Measurements from ENCODE around the gene FLAD1.

The FLAD1 gene

GRCh38 chr1:154959426-154959780 lies 23.7 kb upstream of the FLAD1 start:
- peaks cover 21% of the 10 kb centered on the region for H3K36me3 ChIP-seq (ENCODE audit: control insufficient read depth, insufficient read depth, low read length)
- no peak overlapping the region for H3K27ac ChIP-seq (ENCODE audit: insufficient read depth, low read depth, low read length, poor library complexity, severe bottlenecking)
- peaks cover 41% of the 10 kb centered on the region for H3K4me1 ChIP-seq (ENCODE audit: control insufficient read depth, insufficient read depth, low read length)
- H3K27me3 ChIP-seq (ENCODE audit: control insufficient read depth, insufficient read depth, low read length, poor library complexity, severe bottlenecking), result no peaks in the 10 kb centered on the region
- WGBS, 2 experiments, result 96 to 97% methylated on average over 7 of the region's 7 CpGs
- H3K9me3 ChIP-seq (ENCODE audit: control insufficient read depth, low read length), result no peaks in the 10 kb centered on the region
- H3K4me3 ChIP-seq (ENCODE audit: insufficient read depth, low read depth, low read length), result no peak overlapping the region

- 73 to 85% methylated on average over 9 to 10 of the region's 10 CpGs for WGBS, 2 experiments
- no peaks in the 10 kb centered on the region for H3K27me3 ChIP-seq (ENCODE audit: control insufficient read depth, insufficient read depth, low read length, poor library complexity, severe bottlenecking)
- no peaks in the 10 kb centered on the region for H3K9me3 ChIP-seq (ENCODE audit: control insufficient read depth, low read length)
- peaks cover 21% of the 10 kb centered on the region for H3K36me3 ChIP-seq (ENCODE audit: control insufficient read depth, insufficient read depth, low read length)
- no peak overlapping the region for H3K27ac ChIP-seq (ENCODE audit: insufficient read depth, low read depth, low read length, poor library complexity, severe bottlenecking)
- peak overlapping the region; percentile 86 for H3K4me3 ChIP-seq (ENCODE audit: insufficient read depth, low read depth, low read length)
- peaks cover 33% of the 10 kb centered on the region for H3K4me1 ChIP-seq (ENCODE audit: control insufficient read depth, insufficient read depth, low read length)
These were observed 22.6 kb upstream of the FLAD1 start for GRCh38 chr1:154960446-154961136.

DNA sequence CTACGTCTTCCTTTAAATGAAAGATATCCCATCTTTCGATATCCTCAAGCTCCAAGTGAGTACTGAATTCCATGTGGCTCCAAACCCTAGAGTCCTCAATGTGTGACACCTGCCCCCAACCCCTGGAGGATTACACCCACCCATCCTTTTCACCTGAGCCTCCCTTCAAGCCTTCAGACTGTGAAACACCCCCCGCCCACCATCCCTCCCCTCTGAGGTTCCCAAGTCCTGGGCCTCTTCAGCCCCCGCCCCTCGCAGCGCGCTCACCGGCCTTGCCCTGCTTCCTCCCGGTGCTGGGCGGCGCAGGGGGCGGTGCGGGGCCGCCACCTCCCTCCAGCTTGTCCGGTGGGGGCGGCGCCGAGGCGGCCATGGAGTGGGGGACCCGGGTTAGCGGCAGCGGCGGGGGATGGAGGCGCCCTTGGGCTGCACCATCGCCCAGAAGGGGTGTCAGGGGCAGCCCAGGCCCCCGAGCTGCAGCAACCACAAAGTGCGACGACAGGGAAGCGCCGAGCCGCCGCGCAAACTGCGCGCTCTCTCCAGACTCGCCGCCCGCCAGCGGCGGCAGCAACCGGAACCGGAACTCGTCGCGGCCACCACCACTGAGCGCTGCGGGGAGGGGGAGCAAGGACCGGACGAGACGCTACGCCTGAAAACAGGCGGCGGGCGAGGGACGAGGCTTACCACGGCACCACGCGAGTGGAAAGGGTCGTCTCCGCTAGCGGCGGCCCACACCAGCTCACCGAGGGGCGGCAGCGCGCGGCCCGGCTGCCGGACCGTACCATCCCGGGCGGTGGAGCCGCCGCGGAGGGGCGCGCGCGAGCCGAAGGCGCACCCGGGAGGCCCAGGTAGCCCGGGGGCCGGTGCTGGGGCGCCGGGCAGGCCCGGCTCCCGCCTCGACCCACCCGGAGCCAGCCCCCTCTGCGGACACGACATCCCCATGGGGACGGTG lies 21.7 kb upstream of the FLAD1 start, which contains the start of gene PYGO2:
Gene PYGO2 (minus strand): TSS at position 576 of the 949 bp plus-strand sequence. CDS start 206 bp downstream, at position 370.
- peaks cover 29% of the 10 kb centered on the region for H3K36me3 ChIP-seq (ENCODE audit: control insufficient read depth, insufficient read depth, low read length)

GRCh38 chr1:154962156-154962749 lies 20.9 kb upstream of the FLAD1 start:
- Histone ChIP-seq H3K36me3 (ENCODE audit: control insufficient read depth, insufficient read depth, low read length) (peaks cover 35% of the 10 kb centered on the region), H3K27ac (ENCODE audit: insufficient read depth, low read depth, low read length, poor library complexity, severe bottlenecking) (peak overlapping the region; percentile 89), H3K4me3 (ENCODE audit: insufficient read depth, low read depth, low read length) (peak overlapping the region; percentile 86), H3K9me3 (ENCODE audit: control insufficient read depth, low read length) (no peaks in the 10 kb centered on the region), H3K4me1 (ENCODE audit: control insufficient read depth, insufficient read depth, low read length) (peaks cover 24% of the 10 kb centered on the region), H3K27me3 (ENCODE audit: control insufficient read depth, insufficient read depth, low read length, poor library complexity, severe bottlenecking) (no peaks in the 10 kb centered on the region)
- 14 to 15% methylated on average over 25 of the region's 25 CpGs for WGBS, 2 experiments

More for the DNA sequence above, 21.7 kb upstream of the FLAD1 start, which contains the start of gene PYGO2:
- Histone ChIP-seq H3K9me3 (ENCODE audit: control insufficient read depth, low read length) (no peaks in the 10 kb centered on the region), H3K4me1 (ENCODE audit: control insufficient read depth, insufficient read depth, low read length) (peaks cover 32% of the 10 kb centered on the region), H3K27ac (ENCODE audit: insufficient read depth, low read depth, low read length, poor library complexity, severe bottlenecking) (peak within 1 kb of the TSS; percentile 89), H3K4me3 (ENCODE audit: insufficient read depth, low read depth, low read length) (peak within 1 kb of the TSS; percentile 86), H3K27me3 (ENCODE audit: control insufficient read depth, insufficient read depth, low read length, poor library complexity, severe bottlenecking) (no peaks in the 10 kb centered on the region)
- WGBS, 2 experiments, result 1% methylated on average over 93 of the region's 93 CpGs

GRCh38 chr1:154962795-154963330 lies 20.3 kb upstream of the FLAD1 start:
- H3K27ac ChIP-seq (ENCODE audit: insufficient read depth, low read depth, low read length, poor library complexity, severe bottlenecking), result no peak overlapping the region
- H3K36me3 ChIP-seq (ENCODE audit: control insufficient read depth, insufficient read depth, low read length), result peaks cover 36% of the 10 kb centered on the region
- H3K4me1 ChIP-seq (ENCODE audit: control insufficient read depth, insufficient read depth, low read length), result peaks cover 18% of the 10 kb centered on the region
- peak overlapping the region; percentile 13 for H3K4me3 ChIP-seq (ENCODE audit: insufficient read depth, low read depth, low read length)
- H3K9me3 ChIP-seq (ENCODE audit: control insufficient read depth, low read length), result no peaks in the 10 kb centered on the region
- WGBS, 2 experiments, result 82 to 83% methylated on average over 5 to 6 of the region's 6 CpGs
- no peaks in the 10 kb centered on the region for H3K27me3 ChIP-seq (ENCODE audit: control insufficient read depth, insufficient read depth, low read length, poor library complexity, severe bottlenecking)

DNA sequence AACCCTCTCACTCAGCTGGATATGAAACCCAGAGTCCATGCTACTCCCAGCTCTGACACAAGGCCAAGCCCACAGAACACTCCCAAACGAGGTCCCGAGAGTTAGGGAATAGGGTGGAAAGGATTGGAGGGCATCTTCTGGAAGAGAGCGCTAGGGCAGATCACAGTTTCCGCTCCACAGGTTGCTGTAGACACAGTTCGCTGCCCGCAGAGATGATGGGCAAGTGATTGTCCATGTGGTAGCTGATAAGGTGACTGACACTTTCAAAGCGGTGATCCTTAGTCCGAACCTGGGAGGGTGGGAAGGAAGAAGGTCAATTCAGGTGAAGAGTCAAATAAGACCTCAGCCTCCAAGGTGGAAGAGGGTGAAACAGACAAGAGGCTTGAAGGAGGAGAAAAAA lies 19.5 kb upstream of the FLAD1 start:
- H3K27ac ChIP-seq (ENCODE audit: insufficient read depth, low read depth, low read length, poor library complexity, severe bottlenecking), result no peak overlapping the region
- 95 to 96% methylated on average over 8 of the region's 8 CpGs for WGBS, 2 experiments

DNA sequence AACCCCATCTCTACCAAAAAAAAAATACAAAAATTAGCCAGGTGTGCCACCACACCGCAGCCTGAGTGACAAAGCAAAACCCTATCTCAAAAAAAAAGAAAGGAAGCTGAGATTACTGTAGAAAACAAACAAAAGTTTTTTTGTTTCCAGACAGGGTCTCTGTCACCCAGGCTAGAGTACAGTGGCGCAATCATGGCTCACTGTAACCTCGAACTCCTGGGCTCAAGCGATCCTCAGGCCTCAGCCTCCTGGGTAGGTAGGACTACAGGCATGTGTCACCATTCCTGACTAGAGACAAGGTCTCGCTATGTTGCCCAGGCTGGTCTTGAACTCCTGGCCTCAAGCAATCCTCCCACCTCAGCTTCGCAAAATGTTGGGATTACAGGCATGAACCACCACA lies 18.8 kb upstream of the FLAD1 start:
- no peaks in the 10 kb centered on the region for H3K27me3 ChIP-seq (ENCODE audit: control insufficient read depth, insufficient read depth, low read length, poor library complexity, severe bottlenecking)
- no peaks in the 10 kb centered on the region for H3K9me3 ChIP-seq (ENCODE audit: control insufficient read depth, low read length)
- H3K36me3 ChIP-seq (ENCODE audit: control insufficient read depth, insufficient read depth, low read length), result peaks cover 27% of the 10 kb centered on the region
- WGBS, 2 experiments, result 91 to 94% methylated on average over 6 of the region's 6 CpGs
- peaks cover 22% of the 10 kb centered on the region for H3K4me1 ChIP-seq (ENCODE audit: control insufficient read depth, insufficient read depth, low read length)
- H3K27ac ChIP-seq (ENCODE audit: insufficient read depth, low read depth, low read length, poor library complexity, severe bottlenecking), result no peak overlapping the region
- H3K4me3 ChIP-seq (ENCODE audit: insufficient read depth, low read depth, low read length), result no peak overlapping the region

More for the DNA sequence above, 19.5 kb upstream of the FLAD1 start:
- no peak overlapping the region for H3K4me3 ChIP-seq (ENCODE audit: insufficient read depth, low read depth, low read length)
- H3K36me3 ChIP-seq (ENCODE audit: control insufficient read depth, insufficient read depth, low read length), result peaks cover 34% of the 10 kb centered on the region
- H3K27me3 ChIP-seq (ENCODE audit: control insufficient read depth, insufficient read depth, low read length, poor library complexity, severe bottlenecking), result no peaks in the 10 kb centered on the region
- peaks cover 15% of the 10 kb centered on the region for H3K4me1 ChIP-seq (ENCODE audit: control insufficient read depth, insufficient read depth, low read length)
- no peaks in the 10 kb centered on the region for H3K9me3 ChIP-seq (ENCODE audit: control insufficient read depth, low read length)

DNA sequence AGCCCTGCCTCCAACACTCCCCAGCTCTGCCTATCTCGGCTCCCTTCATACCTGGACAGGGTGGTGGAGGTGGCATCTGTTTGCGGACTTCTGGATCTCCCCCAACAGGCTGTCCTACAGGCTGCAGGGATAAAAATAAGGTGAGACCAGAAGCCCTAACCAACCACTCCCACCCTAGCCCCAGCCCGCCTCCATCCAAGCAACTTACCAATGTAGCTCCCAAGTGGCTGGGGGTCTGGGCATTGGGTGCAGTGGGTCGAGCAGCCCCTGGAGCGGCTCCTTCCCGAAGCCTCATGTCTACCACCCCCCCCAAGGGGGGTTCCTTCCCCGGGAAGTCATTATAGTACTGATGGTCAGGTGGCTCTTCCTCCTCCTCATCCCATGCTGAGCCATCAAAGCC lies 17.0 kb upstream of the FLAD1 start:
- Histone ChIP-seq H3K36me3 (ENCODE audit: control insufficient read depth, insufficient read depth, low read length) (peaks cover 24% of the 10 kb centered on the region), H3K27ac (ENCODE audit: insufficient read depth, low read depth, low read length, poor library complexity, severe bottlenecking) (no peak overlapping the region), H3K9me3 (ENCODE audit: control insufficient read depth, low read length) (no peaks in the 10 kb centered on the region), H3K4me1 (ENCODE audit: control insufficient read depth, insufficient read depth, low read length) (peaks cover 25% of the 10 kb centered on the region), H3K4me3 (ENCODE audit: insufficient read depth, low read depth, low read length) (no peak overlapping the region), H3K27me3 (ENCODE audit: control insufficient read depth, insufficient read depth, low read length, poor library complexity, severe bottlenecking) (no peaks in the 10 kb centered on the region)
- 94 to 95% methylated on average over 5 to 7 of the region's 7 CpGs for WGBS, 2 experiments

GRCh38 chr1:154967331-154967950 lies 15.7 kb upstream of the FLAD1 start:
- Histone ChIP-seq H3K27me3 (ENCODE audit: control insufficient read depth, insufficient read depth, low read length, poor library complexity, severe bottlenecking) (no peaks in the 10 kb centered on the region), H3K27ac (ENCODE audit: insufficient read depth, low read depth, low read length, poor library complexity, severe bottlenecking) (no peak overlapping the region), H3K4me3 (ENCODE audit: insufficient read depth, low read depth, low read length) (no peak overlapping the region), H3K9me3 (ENCODE audit: control insufficient read depth, low read length) (no peaks in the 10 kb centered on the region), H3K4me1 (ENCODE audit: control insufficient read depth, insufficient read depth, low read length) (peaks cover 38% of the 10 kb centered on the region), H3K36me3 (ENCODE audit: control insufficient read depth, insufficient read depth, low read length) (peaks cover 24% of the 10 kb centered on the region)
- WGBS, 2 experiments, result 95 to 96% methylated on average over 5 of the region's 5 CpGs

Measured in ectodermal cell (in vitro differentiated cells).